Spinal cord (tissue), 10 donors: ENCODE measurements around the gene ETDA. TPM values are rescaled to one million over a fixed set of nuclear protein-coding genes. Genes with fewer than 3 reads are reported as not detected.
"Not testable (repeated sequence)": the region's sequence is repeated elsewhere in the genome, so short reads cannot be mapped to it uniquely, and the experiment has no call there.

ENCODE experiments used
- DNase-seq, 6 donors: peaks; one replicate each; pipeline versions ENCODE4 v3.0.0 to v3.0.0-alpha.2; 2013 to 2015; ENCODE audit warnings: low spot score in 6 of 6, low read depth in 4 of 6
- H3K27ac ChIP-seq: one replicate; pipeline ENCODE4 v1.5.1; 2013; ENCODE audit warnings: low read depth, low read length, control low read depth
- H3K27me3 ChIP-seq: one replicate; pipeline ENCODE4 v1.6.1; 2013; ENCODE audit warnings: low read length; ENCODE audit not compliant: control insufficient read depth, insufficient read depth
- H3K36me3 ChIP-seq: one replicate; pipeline ENCODE4 v1.6.1; 2013; ENCODE audit warnings: low read length; ENCODE audit not compliant: control insufficient read depth, insufficient read depth
- H3K4me1 ChIP-seq: one replicate; pipeline ENCODE4 v1.6.1; 2013; ENCODE audit warnings: low read length; ENCODE audit not compliant: control insufficient read depth, insufficient read depth
- H3K4me3 ChIP-seq: one replicate; pipeline ENCODE4 v1.5.1; 2013; ENCODE audit warnings: low read depth, low read length, control low read depth
- H3K9me3 ChIP-seq: one replicate; pipeline ENCODE4 v1.6.1; 2013; ENCODE audit warnings: low read length; ENCODE audit not compliant: control insufficient read depth, insufficient read depth
- WGBS: methylation state at CpG from one replicate; pipeline ENCODE4 v1.1.5; 2013; ENCODE audit warnings: missing lambda C conversion rate; ENCODE audit not compliant: insufficient coverage; 5-methylcytosine and 5-hydroxymethylcytosine counted together
- long read RNA-seq, 4 donors: transcript quantifications; one replicate each; lab custom pipeline, GENCODE V29; 2026
- polyA plus RNA-seq, 2 donors: library from polyadenylated mRNA; unstranded; fragments of 120-200 nt; gene quantifications; one replicate each; pipeline ENCODE4 v1.2.1, GENCODE V29; 2013; ENCODE audit not compliant: insufficient read length in 2 of 2
- total RNA-seq, 2 donors: library from RNA; depleted of rRNA in 1 of 2; stranded (reverse); fragments of 120-200 nt in 1 of 2; fragments of >200 nt in 1 of 2; gene quantifications; one replicate each; pipeline versions ENCODE4 v1.2.3 to v1.2.4, GENCODE V29; 2013 to 2014
- donor health status: healthy.

Gene ETDA
- total RNA-seq = not detected
- not detected for polyA plus RNA-seq
- long read RNA-seq, donor 1 = 0 reads
- long read RNA-seq, donor 2 = 0 reads
- long read RNA-seq, donor 3 = 0 reads
- long read RNA-seq, donor 4 = 0 reads

- not testable (repeated sequence) for H3K27ac ChIP-seq, H3K36me3 ChIP-seq
- no CpG with 5 or more reads among the region's 1 CpG for WGBS
Observed at GRCh38 chrX:135252011-135252518, at the start of gene ETDA. Gene ETDA, plus strand, starts transcription at chrX:135252061. Its CDS starts 1,216 bp downstream, at chrX:135253277.

GRCh38 chrX:135206427-135206826, 45.4 kb upstream of the ETDA start:
- H3K27ac ChIP-seq, DNase-seq, H3K4me3 ChIP-seq, H3K9me3 ChIP-seq, H3K27me3 ChIP-seq, H3K4me1 ChIP-seq, H3K36me3 ChIP-seq: not testable (repeated sequence)
- 40% methylated on average over 7 of the region's 11 CpGs for WGBS

More at GRCh38 chrX:135252011-135252518, at the start of gene ETDA:
- H3K4me3 ChIP-seq, H3K4me1 ChIP-seq, H3K9me3 ChIP-seq, DNase-seq, H3K27me3 ChIP-seq: not testable (repeated sequence)

GRCh38 chrX:135213200-135213844, 38.5 kb upstream of the ETDA start:
- H3K36me3 ChIP-seq = no peaks in the 10 kb centered on the region
- no peaks in the 10 kb centered on the region for H3K4me1 ChIP-seq
- 86% methylated on average over 5 of the region's 8 CpGs for whole genome bisulfite sequencing
- H3K9me3 ChIP-seq = no peaks in the 10 kb centered on the region
- DNase-seq = no peak
- no peak overlapping the region for H3K27ac ChIP-seq
- no peaks in the 10 kb centered on the region for H3K27me3 ChIP-seq
- no peak overlapping the region for H3K4me3 ChIP-seq

- H3K36me3 ChIP-seq, H3K4me3 ChIP-seq, DNase-seq, H3K27ac ChIP-seq, H3K9me3 ChIP-seq, H3K4me1 ChIP-seq, H3K27me3 ChIP-seq: not testable (repeated sequence)
- no CpG with 5 or more reads among the region's 6 CpGs for WGBS
Observed at GRCh38 chrX:135245989-135246388, 5.9 kb upstream of the ETDA start.

GRCh38 chrX:135256087-135256684, 4.3 kb downstream of the ETDA start:
- H3K27ac ChIP-seq, H3K4me1 ChIP-seq, H3K27me3 ChIP-seq, H3K9me3 ChIP-seq, H3K36me3 ChIP-seq, H3K4me3 ChIP-seq, DNase-seq: not testable (repeated sequence)
- WGBS = 65% methylated on average over 4 of the region's 8 CpGs

- Histone ChIP-seq H3K27me3 (no peaks in the 10 kb centered on the region), H3K9me3 (no peaks in the 10 kb centered on the region), H3K27ac (no peak overlapping the region), H3K4me1 (no peaks in the 10 kb centered on the region), H3K36me3 (no peaks in the 10 kb centered on the region), H3K4me3 (no peak overlapping the region)
- no peak for DNase-seq
- 78% methylated on average over 6 of the region's 6 CpGs for WGBS
Observed at GRCh38 chrX:135256923-135257322, 5.1 kb downstream of the ETDA start.

- Histone ChIP-seq H3K4me3 (no peak overlapping the region), H3K27me3 (no peaks in the 10 kb centered on the region), H3K4me1 (no peaks in the 10 kb centered on the region), H3K27ac (no peak overlapping the region), H3K9me3 (no peaks in the 10 kb centered on the region), H3K36me3 (no peaks in the 10 kb centered on the region)
- WGBS = 97% methylated on average over 4 of the region's 6 CpGs
- no peak for DNase-seq
Observed at GRCh38 chrX:135257469-135257868, 5.6 kb downstream of the ETDA start.

GRCh38 chrX:135260976-135261375, 9.1 kb downstream of the ETDA start:
- WGBS = no CpG with 5 or more reads among the region's 2 CpGs
- H3K9me3 ChIP-seq, DNase-seq, H3K36me3 ChIP-seq, H3K4me1 ChIP-seq, H3K27ac ChIP-seq, H3K4me3 ChIP-seq, H3K27me3 ChIP-seq: not testable (repeated sequence)

- not testable (repeated sequence) for H3K36me3 ChIP-seq, H3K4me3 ChIP-seq, H3K27me3 ChIP-seq, H3K4me1 ChIP-seq, H3K27ac ChIP-seq, DNase-seq, H3K9me3 ChIP-seq
- 82% methylated on average over 8 of the region's 8 CpGs for WGBS
Observed at GRCh38 chrX:135263376-135263775, 11.5 kb downstream of the ETDA start.

- 66% methylated on average over 4 of the region's 4 CpGs for WGBS
- no peaks in the 10 kb centered on the region for H3K27me3 ChIP-seq
- no peaks in the 10 kb centered on the region for H3K4me1 ChIP-seq
- no peak for DNase-seq
- H3K36me3 ChIP-seq = no peaks in the 10 kb centered on the region
- no peak overlapping the region for H3K27ac ChIP-seq
- no peak overlapping the region for H3K4me3 ChIP-seq
- no peaks in the 10 kb centered on the region for H3K9me3 ChIP-seq
Observed at GRCh38 chrX:135264206-135264605, 12.3 kb downstream of the ETDA start.
